ENCODE measurements around the gene NCKAP5. TPM values are rescaled to one million over a fixed set of nuclear protein-coding genes. Genes with fewer than 3 reads are reported as not detected.

The NCKAP5 gene
- total and polyA plus RNA-seq, 2 of the 13 experiments (the other 11 are each of a cell fraction or from before 2014, with no cell fraction given): 0.01 TPM; not detected in 1

- Histone ChIP-seq H3K27me3 (ENCODE audit: control insufficient read depth in 1 of 2, insufficient read depth in 2 of 2, low read length in 2 of 2) (peaks cover 0 to 3% of the 10 kb centered on the region in 2 experiments; a peak in 1 of 5 replicates), H3K79me2 (ENCODE audit: insufficient read depth, low read length) (no peaks in the 10 kb centered on the region), H3K27ac (ENCODE audit: extremely low read length, insufficient read depth, low read length) (no peak overlapping the region), H3K4me2 (ENCODE audit: low read depth, low read length) (no peak overlapping the region), H2AFZ (ENCODE audit: low read length) (no peak overlapping the region), H3K9me3 (ENCODE audit: low read length) (no peaks in the 10 kb centered on the region), H4K20me1 (ENCODE audit: insufficient read depth, low read length) (no peaks in the 10 kb centered on the region), H3K4me3 (replicated peaks in 1 of 3; ENCODE audit: insufficient read depth in 1 of 3, low read depth in 2 of 3, low read length in 3 of 3) (no peak overlapping the region), H3K9ac (ENCODE audit: insufficient read depth, low read depth, low read length) (no peak overlapping the region), H3K4me1 (ENCODE audit: insufficient read depth, low read length) (no peaks in the 10 kb centered on the region), H3K36me3 (replicated peaks in 1 of 2; ENCODE audit: control insufficient read depth in 1 of 2, insufficient read depth in 2 of 2, low read length in 2 of 2) (no peaks in the 10 kb centered on the region)
- ATAC-seq (no peak), DNase-seq (ENCODE audit: low spot score) (no peak), FAIRE-seq (no peak)
- CTCF ChIA-PET (ENCODE audit: low intra/inter-chr PET ratio, low total read pairs): no interaction called here
- TF ChIP-seq DMAP1 (CRISPR knock-in tag; IDR thresholded peaks at IDR 0.05) (no peak), ZHX2 (IDR thresholded peaks at IDR 0.05; ENCODE audit: low read depth) (no peak), ZHX2 (CRISPR knock-in tag; IDR thresholded peaks at IDR 0.05; ENCODE audit: borderline replicate concordance) (no peak), NR1H2 (CRISPR knock-in tag; IDR thresholded peaks at IDR 0.05; ENCODE audit: borderline replicate concordance, low read depth) (no peak), ZNF136 (CRISPR knock-in tag; IDR thresholded peaks at IDR 0.05; ENCODE audit: low read depth) (no peak), DPF2 (CRISPR knock-in tag; IDR thresholded peaks at IDR 0.05; ENCODE audit: borderline replicate concordance, low read depth) (no peak), RARG (CRISPR knock-in tag; IDR thresholded peaks at IDR 0.05; ENCODE audit: low read depth) (no peak), ZNF451 (CRISPR knock-in tag; IDR thresholded peaks at IDR 0.05) (no peak), BCL3 (CRISPR knock-in tag; IDR thresholded peaks at IDR 0.05) (no peak), POLR2AphosphoS5 (IDR thresholded peaks at IDR 0.05; ENCODE audit: low read depth, low read length) (no peak)
- intact Hi-C loops (cut with micrococcal nuclease; ENCODE audit: unreplicated experiment): no loop called here
- in situ Hi-C loops (cut with HindIII; ENCODE audit: extremely low pct_ligation_motif_present, low pct_unique_long_range_greater_than_20kb): no loop called here
- POLR2A ChIA-PET: no interaction called here
- BruUV-seq (replicated peaks): no TSS peak
- WGBS (ENCODE audit: low lambda C conversion rate): 2% methylated on average over 5 of the region's 5 CpGs
Measured at GRCh38 chr2:133495226-133495625, 73.0 kb downstream of the NCKAP5 start.

All from HepG2 (cell line).